Measurements from ENCODE around the gene GAL3ST1. TPM values are rescaled to one million over a fixed set of nuclear protein-coding genes. Genes with fewer than 3 reads are reported as not detected.

The GAL3ST1 gene
- total and polyA plus RNA-seq, 2 of the 8 experiments (the other 6 are each of a cell fraction or from before 2014, with no cell fraction given), result 11.0 to 32.5 TPM

DNA sequence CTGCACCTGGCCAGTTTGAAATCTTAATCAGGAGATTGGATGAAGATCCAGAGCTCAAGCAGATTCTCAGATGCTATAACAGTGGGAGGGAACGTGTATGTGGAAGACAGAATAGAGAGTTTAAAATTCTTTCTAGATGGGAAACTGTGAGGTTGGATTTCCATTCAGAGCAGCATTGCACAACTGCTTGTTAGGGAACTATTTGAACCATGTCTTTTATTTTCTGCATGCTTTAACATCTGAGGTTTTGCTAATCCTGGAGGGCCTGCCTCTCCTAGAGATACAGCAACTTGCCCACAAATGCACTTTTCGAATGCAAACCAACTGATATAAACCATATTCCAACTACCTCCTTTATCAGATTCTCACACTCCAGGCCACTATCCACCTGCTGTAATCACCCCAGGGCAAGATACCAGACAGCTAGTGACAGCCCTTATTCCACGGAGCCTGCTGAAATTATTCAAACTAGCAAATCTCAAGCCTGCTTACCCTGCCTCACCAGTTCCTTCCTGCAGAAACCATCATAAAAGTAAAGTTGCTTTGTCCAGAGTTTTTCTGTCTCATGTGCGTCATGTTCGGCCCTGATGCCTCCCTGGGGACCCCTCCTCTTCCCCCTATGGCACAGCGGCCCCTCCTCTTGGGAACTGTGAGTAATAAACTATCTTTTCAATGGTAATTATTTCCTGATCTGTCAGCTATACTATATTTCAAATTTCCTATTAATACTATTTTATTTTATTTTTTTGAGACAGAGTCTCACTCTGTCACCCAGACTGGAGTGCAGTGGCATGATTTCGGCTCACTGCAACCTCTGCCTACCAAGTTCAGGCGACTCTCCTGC lies 50.6 kb downstream of the GAL3ST1 start (continued):
- TF ChIP-seq HDAC6 (IDR thresholded peaks at IDR 0.05; ENCODE audit: low read depth, low read length) (no peak), JUND (IDR thresholded peaks at IDR 0.05; ENCODE audit: low read length) (no peak)
- TF ChIP-seq, protein P1, sequence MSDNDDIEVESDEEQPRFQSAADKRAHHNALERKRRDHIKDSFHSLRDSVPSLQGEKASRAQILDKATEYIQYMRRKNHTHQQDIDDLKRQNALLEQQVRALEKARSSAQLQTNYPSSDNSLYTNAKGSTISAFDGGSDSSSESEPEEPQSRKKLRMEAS (IDR thresholded peaks at IDR 0.05), result no peak

All from H1 (cell line).